Smooth muscle cell of the brain vasculature (primary cell): Measurements from ENCODE around the gene PCDHA13.
"Not testable (repeated sequence)": the region's sequence is repeated elsewhere in the genome, so short reads cannot be mapped to it uniquely, and the experiment has no call there.

Experiments used
- DNase-seq: peaks from one replicate; pipeline ENCODE4 v3.0.0-alpha.2; 2012; ENCODE audit warnings: low read depth, low spot score

The PCDHA13 gene

GRCh38 chr5:140868721-140869554, 13.0 kb upstream of the PCDHA13 start, which contains the start of gene PCDHA11:
TSS of gene PCDHA11 (plus strand) at chr5:140868957. CDS start at chr5:140869104, 147 bp downstream.
- DNase-seq = no peak

- DNase-seq = no peak
Measured at GRCh38 chr5:140869555-140869886, 12.4 kb upstream of the PCDHA13 start.

GRCh38 chr5:140870221-140871201, 11.4 kb upstream of the PCDHA13 start:
- DNase-seq = no peak

- no peak for DNase-seq
Measured at GRCh38 chr5:140875085-140876065, 6.5 kb upstream of the PCDHA13 start, which contains the start of gene PCDHA12. TSS of gene PCDHA12 (plus strand) at chr5:140875308. CDS start at chr5:140875473, 165 bp downstream.

GRCh38 chr5:140876541-140877261, 5.2 kb upstream of the PCDHA13 start:
- not testable (repeated sequence) for DNase-seq

GRCh38 chr5:140877262-140877581, 4.7 kb upstream of the PCDHA13 start:
- no peak for DNase-seq

- DNase-seq = no peak
Measured at GRCh38 chr5:140882591-140882899, 621 bp downstream of the PCDHA13 start.

GRCh38 chr5:140883373-140883772, 1.4 kb downstream of the PCDHA13 start:
- DNase-seq = no peak

GRCh38 chr5:140883927-140884697, 2.2 kb downstream of the PCDHA13 start:
- no peak for DNase-seq

- no peak for DNase-seq
Measured at GRCh38 chr5:140916325-140916724, 34.4 kb downstream of the PCDHA13 start.

- no peak for DNase-seq
Measured at GRCh38 chr5:140923601-140924000, 41.7 kb downstream of the PCDHA13 start.

GRCh38 chr5:140925806-140926442, 44.0 kb downstream of the PCDHA13 start, which contains the start of gene PCDHAC1:
TSS of gene PCDHAC1 (plus strand) at chr5:140926299. CDS start at chr5:140926893, 594 bp downstream.
- DNase-seq = no peak

GRCh38 chr5:140926443-140927227, 44.7 kb downstream of the PCDHA13 start:
- no peak for DNase-seq

GRCh38 chr5:140927228-140927573, 45.3 kb downstream of the PCDHA13 start:
- no peak for DNase-seq
